Muscle layer of colon (tissue), 2 donors: ENCODE data around the gene APOM.

ENCODE experiments used
- H3K27ac ChIP-seq: one replicate; pipeline ENCODE4 v1.7.0; 2013; ENCODE audit warnings: low read depth, mild to moderate bottlenecking, low read length, moderate library complexity
- H3K27me3 ChIP-seq, 2 donors: one replicate each; pipeline ENCODE4 v1.7.0; 2013; ENCODE audit warnings: low read length in 2 of 2, mild to moderate bottlenecking in 2 of 2; ENCODE audit not compliant: insufficient read depth in 2 of 2, control insufficient read depth in 1 of 2
- H3K36me3 ChIP-seq: one replicate; pipeline ENCODE4 v1.7.0; 2013; ENCODE audit warnings: mild to moderate bottlenecking, low read length; ENCODE audit not compliant: insufficient read depth
- H3K4me1 ChIP-seq: one replicate; pipeline ENCODE4 v1.7.0; 2013; ENCODE audit warnings: mild to moderate bottlenecking, low read length; ENCODE audit not compliant: insufficient read depth
- H3K4me3 ChIP-seq, 2 donors: one replicate each; pipeline ENCODE4 v1.7.0; 2013; ENCODE audit warnings: low read length in 2 of 2, low read depth in 1 of 2, mild to moderate bottlenecking in 1 of 2, moderate library complexity in 1 of 2
- H3K9ac ChIP-seq: one replicate; pipeline ENCODE4 v1.7.0; 2013; ENCODE audit warnings: low read length
- H3K9me3 ChIP-seq: one replicate; pipeline ENCODE4 v1.7.0; 2013; ENCODE audit warnings: mild to moderate bottlenecking, low read length
- donor health status: abdominal sarcoma.
- donor health status: Adenocarcinoma of cecum.

APOM gene

GRCh38 chr6:31620586-31621319 lies 34.9 kb upstream of the APOM start, which contains the start of gene PRRC2A:
PRRC2A (plus strand) TSS chr6:31620715; CDS start chr6:31622790, 2,075 bp downstream.
- Histone ChIP-seq H3K36me3 (peaks cover 26% of the 10 kb centered on the region), H3K27me3 (no peaks in the 10 kb centered on the region), H3K9ac (peak within 1 kb of the TSS; percentile 99), H3K27ac (peak within 1 kb of the TSS; percentile 94), H3K9me3 (no peaks in the 10 kb centered on the region), H3K4me1 (peaks cover 18% of the 10 kb centered on the region), H3K4me3 (peak within 1 kb of the TSS; percentile 60 to 89)

GRCh38 chr6:31621320-31621939 lies 34.3 kb upstream of the APOM start:
- H3K9me3 ChIP-seq = no peaks in the 10 kb centered on the region
- peak overlapping the region; percentile 80 for H3K27ac ChIP-seq
- H3K9ac ChIP-seq = peak overlapping the region; percentile 99
- peak overlapping the region; percentile 60 to 89 for H3K4me3 ChIP-seq
- H3K36me3 ChIP-seq = peaks cover 33% of the 10 kb centered on the region
- peaks cover 18% of the 10 kb centered on the region for H3K4me1 ChIP-seq
- H3K27me3 ChIP-seq = no peaks in the 10 kb centered on the region

- peak overlapping the region; percentile 99 for H3K9ac ChIP-seq
- H3K27ac ChIP-seq = peak overlapping the region; percentile 80
- peaks cover 18% of the 10 kb centered on the region for H3K4me1 ChIP-seq
- no peaks in the 10 kb centered on the region for H3K27me3 ChIP-seq
- no peaks in the 10 kb centered on the region for H3K9me3 ChIP-seq
- H3K36me3 ChIP-seq = peaks cover 39% of the 10 kb centered on the region
- H3K4me3 ChIP-seq = peak overlapping the region; percentile 60 to 89
Measured at GRCh38 chr6:31621991-31622390, 33.7 kb upstream of the APOM start.

GRCh38 chr6:31622684-31623091 lies 33.0 kb upstream of the APOM start:
- peaks cover 18% of the 10 kb centered on the region for H3K4me1 ChIP-seq
- H3K27me3 ChIP-seq = no peaks in the 10 kb centered on the region
- H3K27ac ChIP-seq = peak overlapping the region; percentile 80
- H3K9me3 ChIP-seq = no peaks in the 10 kb centered on the region
- H3K9ac ChIP-seq = no peak overlapping the region
- H3K36me3 ChIP-seq = peaks cover 46% of the 10 kb centered on the region
- H3K4me3 ChIP-seq = peak overlapping the region in 1 of 2 donors; percentile 20

- Histone ChIP-seq H3K4me3 (no peak overlapping the region), H3K9me3 (no peaks in the 10 kb centered on the region), H3K27ac (no peak overlapping the region), H3K4me1 (peaks cover 18% of the 10 kb centered on the region), H3K36me3 (peaks cover 58% of the 10 kb centered on the region), H3K9ac (no peak overlapping the region), H3K27me3 (no peaks in the 10 kb centered on the region)
Measured at GRCh38 chr6:31624070-31624469, 31.6 kb upstream of the APOM start.

- Histone ChIP-seq H3K9me3 (no peaks in the 10 kb centered on the region), H3K27ac (no peak overlapping the region), H3K27me3 (no peaks in the 10 kb centered on the region), H3K36me3 (peaks cover 85% of the 10 kb centered on the region), H3K9ac (no peak overlapping the region), H3K4me3 (no peak overlapping the region), H3K4me1 (peaks cover 10% of the 10 kb centered on the region)
Measured at GRCh38 chr6:31626952-31627351, 28.7 kb upstream of the APOM start.

- Histone ChIP-seq H3K27me3 (no peaks in the 10 kb centered on the region), H3K9ac (no peak overlapping the region), H3K36me3 (peaks cover 93% of the 10 kb centered on the region), H3K27ac (no peak overlapping the region), H3K4me1 (peaks cover 2% of the 10 kb centered on the region), H3K9me3 (no peaks in the 10 kb centered on the region), H3K4me3 (no peak overlapping the region)
Measured at GRCh38 chr6:31627690-31628287, 27.9 kb upstream of the APOM start.

GRCh38 chr6:31629014-31629413 lies 26.7 kb upstream of the APOM start:
- Histone ChIP-seq H3K4me3 (no peak overlapping the region), H3K9me3 (no peaks in the 10 kb centered on the region), H3K36me3 (peaks cover 96% of the 10 kb centered on the region), H3K27me3 (no peaks in the 10 kb centered on the region), H3K9ac (no peak overlapping the region), H3K27ac (no peak overlapping the region), H3K4me1 (no peaks in the 10 kb centered on the region)

- no peak overlapping the region for H3K9ac ChIP-seq
- no peaks in the 10 kb centered on the region for H3K4me1 ChIP-seq
- peaks cover 96% of the 10 kb centered on the region for H3K36me3 ChIP-seq
- no peak overlapping the region for H3K4me3 ChIP-seq
- H3K27me3 ChIP-seq = no peaks in the 10 kb centered on the region
- no peak overlapping the region for H3K27ac ChIP-seq
- no peaks in the 10 kb centered on the region for H3K9me3 ChIP-seq
Measured at GRCh38 chr6:31630177-31630934, 25.3 kb upstream of the APOM start.

GRCh38 chr6:31631209-31631608 lies 24.5 kb upstream of the APOM start:
- H3K36me3 ChIP-seq = peaks cover 96% of the 10 kb centered on the region
- H3K4me3 ChIP-seq = no peak overlapping the region
- no peak overlapping the region for H3K27ac ChIP-seq
- no peak overlapping the region for H3K9ac ChIP-seq
- no peaks in the 10 kb centered on the region for H3K4me1 ChIP-seq
- no peaks in the 10 kb centered on the region for H3K9me3 ChIP-seq
- no peaks in the 10 kb centered on the region for H3K27me3 ChIP-seq

- Histone ChIP-seq H3K4me1 (no peaks in the 10 kb centered on the region), H3K9me3 (no peaks in the 10 kb centered on the region), H3K27ac (no peak overlapping the region), H3K9ac (no peak overlapping the region), H3K36me3 (peaks cover 96% of the 10 kb centered on the region), H3K4me3 (no peak overlapping the region), H3K27me3 (no peaks in the 10 kb centered on the region)
Measured at GRCh38 chr6:31631681-31632278, 23.9 kb upstream of the APOM start.
